GM21529 (cell line): ENCODE results near the gene CHRND.
A peak's percentile ranks its signal among the peaks of the same experiment; 100 is the strongest.
"Not testable (repeated sequence)": the region's sequence is repeated elsewhere in the genome, so short reads cannot be mapped to it uniquely, and the experiment has no call there.

Experiments used
- ATAC-seq: cut with Tn5 transposase; IDR thresholded peaks from one replicate; pipeline ENCODE4 v1.9.1; 2021; ENCODE audit not compliant: unreplicated experiment

The CHRND gene

GRCh38 chr2:232570481-232570880, 44.5 kb downstream of the CHRND start:
- not testable (repeated sequence) for ATAC-seq

- ATAC-seq: no peak
Observed at GRCh38 chr2:232571026-232571474, 45.1 kb downstream of the CHRND start.

- ATAC-seq: no peak
Observed at GRCh38 chr2:232573042-232573441, 47.1 kb downstream of the CHRND start.

GRCh38 chr2:232573771-232574435, 47.9 kb downstream of the CHRND start:
- no peak for ATAC-seq

DNA sequence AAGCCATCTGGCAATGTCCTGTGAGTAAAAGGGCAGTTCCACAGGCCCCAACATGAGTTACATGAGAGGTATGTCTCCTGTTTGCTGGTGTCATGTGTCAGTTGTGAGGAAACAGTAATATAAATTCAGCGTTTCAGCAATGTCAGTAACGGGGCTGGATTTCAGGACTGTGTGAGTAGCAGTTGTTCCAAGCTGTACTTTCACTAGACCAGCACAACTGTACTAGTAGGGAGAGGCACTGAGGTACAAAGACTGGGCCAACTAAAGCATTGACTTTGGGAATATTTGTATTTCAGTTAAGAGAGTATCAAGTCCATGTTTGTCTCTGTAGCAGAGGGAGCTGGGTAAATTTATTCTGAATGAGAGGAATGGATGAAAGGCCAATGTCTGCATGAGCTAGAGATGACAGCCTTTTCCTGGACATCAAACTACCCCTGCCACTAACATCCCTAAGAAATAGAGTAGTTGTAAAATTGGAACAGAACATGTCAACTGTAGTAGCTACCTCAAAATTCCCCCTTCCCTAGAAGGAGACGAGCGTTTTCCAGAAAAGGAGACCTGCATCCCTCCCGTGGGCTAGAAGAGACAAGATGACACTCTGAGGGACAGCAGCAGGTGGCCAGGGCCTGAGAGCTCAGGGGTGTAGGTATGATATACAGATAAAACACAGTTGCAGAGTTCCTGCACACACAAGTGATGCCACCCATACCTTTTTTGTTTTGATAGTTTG, 48.9 kb downstream of the CHRND start:
- ATAC-seq: no peak

DNA sequence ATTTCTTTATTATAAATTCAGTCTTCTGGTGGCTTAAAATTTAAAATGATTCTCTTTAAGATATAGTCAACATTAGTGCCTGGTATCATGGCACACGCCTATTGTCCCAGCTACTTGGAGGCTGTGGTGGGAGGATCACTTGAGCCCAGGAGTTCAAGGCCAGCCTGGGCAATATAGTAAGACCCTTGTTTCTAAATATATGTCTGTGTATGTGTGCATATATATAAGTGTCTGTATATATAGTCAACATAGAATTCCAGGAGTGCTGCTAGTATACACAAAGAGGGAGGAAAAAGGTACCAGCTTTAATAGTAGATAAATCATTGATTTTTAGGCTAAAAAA, 49.4 kb downstream of the CHRND start:
- ATAC-seq: no peak

DNA sequence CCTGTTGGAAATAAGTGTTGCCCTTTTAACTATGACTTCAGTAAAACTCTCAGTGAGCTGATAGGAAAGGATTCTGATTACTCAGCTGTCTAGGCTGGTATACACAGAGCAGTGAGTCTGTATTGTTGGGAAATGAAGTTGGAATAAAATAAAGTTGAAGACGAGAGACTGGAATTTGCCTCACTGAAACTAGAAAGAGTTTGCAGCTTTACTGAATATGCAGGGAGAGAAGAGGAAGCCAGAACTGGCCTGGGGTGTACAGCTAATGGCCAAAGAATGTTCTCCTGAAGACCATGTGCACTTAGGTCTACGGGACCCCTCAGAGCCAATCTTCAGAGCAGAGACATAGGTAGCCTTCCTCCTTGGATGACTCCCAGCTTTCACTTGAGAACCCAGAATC, 51.0 kb downstream of the CHRND start:
- ATAC-seq: no peak

GRCh38 chr2:232577841-232578240, 51.9 kb downstream of the CHRND start:
- ATAC-seq: no peak

DNA sequence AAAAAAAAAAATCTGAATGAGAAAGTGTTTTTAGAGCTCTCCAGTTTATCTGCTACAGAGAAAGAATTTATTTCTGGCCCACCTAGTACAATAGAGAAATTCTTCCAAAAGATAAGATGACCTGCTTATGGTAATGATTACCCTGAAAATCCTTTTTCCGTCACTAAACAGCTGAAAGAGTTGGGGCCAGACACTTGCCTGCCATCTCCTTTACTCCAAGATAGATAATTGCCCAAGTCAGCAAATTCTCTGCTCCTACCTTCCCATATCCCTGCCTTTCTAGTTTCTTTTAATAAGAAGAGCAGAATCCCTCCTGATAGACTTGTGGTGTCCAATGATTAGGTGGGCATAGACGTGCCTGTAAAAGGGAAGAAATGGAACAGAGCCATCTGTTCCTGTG, 52.7 kb downstream of the CHRND start:
- ATAC-seq: no peak

GRCh38 chr2:232580648-232580981, 54.7 kb downstream of the CHRND start:
- no peak for ATAC-seq

GRCh38 chr2:232581725-232582124, 55.8 kb downstream of the CHRND start:
- ATAC-seq: peak; percentile 57

DNA sequence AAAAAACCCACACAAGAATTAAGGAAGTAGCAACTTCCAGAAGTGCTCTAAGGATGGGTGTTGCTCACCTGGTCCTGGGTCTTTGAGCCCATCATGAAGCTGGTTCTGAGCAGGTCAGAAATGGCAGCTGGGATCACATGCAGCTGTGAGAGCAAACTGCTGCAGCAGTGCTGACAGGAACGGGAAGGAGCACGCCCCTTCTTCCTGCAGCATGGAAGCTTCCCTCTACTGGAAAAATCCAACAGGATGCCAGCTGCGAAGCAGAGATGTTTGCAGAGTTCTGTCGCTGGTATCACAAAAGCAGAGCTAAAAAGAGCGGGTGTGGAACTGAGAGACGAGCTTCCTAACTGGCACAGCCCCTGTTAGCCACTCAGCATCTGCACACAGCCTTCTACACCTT, 58.3 kb downstream of the CHRND start:
- ATAC-seq: no peak
